MM.1S (cell line): ENCODE results near the gene RIC1.

Source experiments
- EZH2 ChIP-seq: fragments of 300-600 bp; sonication (generic); optimal IDR thresholded peaks from 2 replicates; pipeline ENCODE3; 2017; ENCODE audit warnings: low read depth, mild to moderate bottlenecking, antibody characterized with exemption, low read length, mixed read lengths
- EZH2phosphoT487 ChIP-seq: fragments of 300-600 bp; sonication (generic); IDR thresholded peaks from 2 replicates; pipeline ENCODE4 v1.6.1; 2018; ENCODE audit warnings: antibody characterized with exemption, low read length
- TF ChIP-seq, protein P1 (sequence below): fragments of 300-600 bp; sonication (generic); IDR thresholded peaks from 2 replicates; pipeline ENCODE4 v1.5.1; 2016; ENCODE audit warnings: antibody characterized with exemption, low read length, mixed read lengths

DNA sequence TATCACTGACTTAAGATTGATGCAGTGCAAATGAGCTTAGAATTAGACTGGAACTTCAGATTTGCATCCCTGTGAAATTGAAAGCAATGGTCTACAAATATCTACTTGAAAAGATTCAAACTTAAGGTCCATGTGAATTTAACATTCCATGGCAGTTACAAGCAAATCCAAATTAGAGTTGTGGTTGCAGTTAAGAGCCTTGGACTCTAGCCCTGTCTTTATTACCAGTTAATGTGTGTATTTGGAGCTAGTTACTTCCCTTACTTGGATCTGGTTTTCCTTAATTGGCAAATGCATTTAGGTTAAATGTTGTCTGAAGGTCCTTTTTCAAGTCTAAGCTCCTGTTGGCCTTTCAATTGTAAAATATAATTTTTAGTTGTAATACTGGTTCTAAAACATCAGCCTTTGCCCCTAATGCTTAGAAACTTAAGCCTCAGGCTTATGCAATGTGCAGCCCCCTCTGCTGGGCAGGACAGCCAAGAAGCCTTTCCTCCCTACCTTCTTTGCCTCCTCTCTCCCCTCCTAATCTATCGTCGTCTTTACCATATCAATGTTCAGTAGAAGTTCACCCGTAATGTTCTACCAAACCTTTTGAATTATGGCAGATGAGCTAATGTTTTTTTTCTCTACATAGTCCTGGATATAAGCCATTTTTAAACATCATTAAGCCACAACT is 144.6 kb downstream of the RIC1 start:
- TF ChIP-seq, protein P1, sequence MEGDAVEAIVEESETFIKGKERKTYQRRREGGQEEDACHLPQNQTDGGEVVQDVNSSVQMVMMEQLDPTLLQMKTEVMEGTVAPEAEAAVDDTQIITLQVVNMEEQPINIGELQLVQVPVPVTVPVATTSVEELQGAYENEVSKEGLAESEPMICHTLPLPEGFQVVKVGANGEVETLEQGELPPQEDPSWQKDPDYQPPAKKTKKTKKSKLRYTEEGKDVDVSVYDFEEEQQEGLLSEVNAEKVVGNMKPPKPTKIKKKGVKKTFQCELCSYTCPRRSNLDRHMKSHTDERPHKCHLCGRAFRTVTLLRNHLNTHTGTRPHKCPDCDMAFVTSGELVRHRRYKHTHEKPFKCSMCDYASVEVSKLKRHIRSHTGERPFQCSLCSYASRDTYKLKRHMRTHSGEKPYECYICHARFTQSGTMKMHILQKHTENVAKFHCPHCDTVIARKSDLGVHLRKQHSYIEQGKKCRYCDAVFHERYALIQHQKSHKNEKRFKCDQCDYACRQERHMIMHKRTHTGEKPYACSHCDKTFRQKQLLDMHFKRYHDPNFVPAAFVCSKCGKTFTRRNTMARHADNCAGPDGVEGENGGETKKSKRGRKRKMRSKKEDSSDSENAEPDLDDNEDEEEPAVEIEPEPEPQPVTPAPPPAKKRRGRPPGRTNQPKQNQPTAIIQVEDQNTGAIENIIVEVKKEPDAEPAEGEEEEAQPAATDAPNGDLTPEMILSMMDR = peak; percentile 15; the same call in 1 of the 2 replicates
- TF ChIP-seq EZH2phosphoT487 (no peak), EZH2 (no peak)
